ENCODE data around the gene GXYLT1. TPM values are rescaled to one million over a fixed set of nuclear protein-coding genes. Genes with fewer than 3 reads are reported as not detected.

GXYLT1 gene, protein sequence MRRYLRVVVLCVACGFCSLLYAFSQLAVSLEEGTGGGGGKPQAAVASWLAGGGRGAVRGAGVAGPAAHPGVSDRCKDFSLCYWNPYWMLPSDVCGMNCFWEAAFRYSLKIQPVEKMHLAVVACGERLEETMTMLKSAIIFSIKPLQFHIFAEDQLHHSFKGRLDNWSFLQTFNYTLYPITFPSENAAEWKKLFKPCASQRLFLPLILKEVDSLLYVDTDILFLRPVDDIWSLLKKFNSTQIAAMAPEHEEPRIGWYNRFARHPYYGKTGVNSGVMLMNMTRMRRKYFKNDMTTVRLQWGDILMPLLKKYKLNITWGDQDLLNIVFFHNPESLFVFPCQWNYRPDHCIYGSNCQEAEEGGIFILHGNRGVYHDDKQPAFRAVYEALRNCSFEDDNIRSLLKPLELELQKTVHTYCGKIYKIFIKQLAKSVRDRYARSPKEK
- total RNA-seq (2022; extraction: Qiagen RNA extraction) = 11.2 to 15.3 TPM (median 13.9 TPM) in 5 replicates

GRCh38 chr12:42144408-42145196 lies at the start of gene GXYLT1:
Gene GXYLT1 (minus strand): TSS chr12:42144874. CDS start chr12:42144646, 228 bp downstream.

Other genes starting within 250 kb of the GXYLT1 start
- gene YAF2, start 93.4 kb upstream of the GXYLT1 start, total RNA-seq (2022; extraction: Qiagen RNA extraction) = 17.4 to 25.1 TPM (median 21.3 TPM) in 5 replicates
- gene ZCRB1, start 181.2 kb upstream of the GXYLT1 start, total RNA-seq (2022; extraction: Qiagen RNA extraction) = 52.8 to 68.9 TPM (median 55.1 TPM) in 5 replicates
- 47.6 to 80.0 TPM (median 53.1 TPM) in 5 replicates for gene PPHLN1, start 181.3 kb upstream of the GXYLT1 start, total RNA-seq (2022; extraction: Qiagen RNA extraction)

Data from A549 treated with AZD2906 at 1 μM for 4 hours (cell line).